Loucy (cell line): Measurements from ENCODE around the gene PTPRK.

ENCODE experiments used
- H2AFZ ChIP-seq: fragments of 200-600 bp; sonication (generic); 2 replicates; pipeline ENCODE4 v1.6.0; 2016; ENCODE audit warnings: antibody characterized with exemption, mild to moderate bottlenecking, low read length, moderate library complexity
- H3F3A ChIP-seq: fragments of 200-600 bp; 2 replicates; pipeline ENCODE4 v1.6.0; 2016; ENCODE audit warnings: antibody characterized with exemption, low read depth, mild to moderate bottlenecking
- H3K27me3 ChIP-seq: fragments of 200-600 bp; sonication (generic); 2 replicates; pipeline ENCODE4 v1.6.1; 2014; ENCODE audit warnings: low read length, mild to moderate bottlenecking; ENCODE audit not compliant: insufficient read depth, poor library complexity, severe bottlenecking
- H3K36me3 ChIP-seq: fragments of 200-600 bp; sonication (generic); 2 replicates; pipeline ENCODE4 v1.6.1; 2016; ENCODE audit warnings: low read length; ENCODE audit not compliant: insufficient read depth
- H3K4me1 ChIP-seq: fragments of 200-600 bp; sonication (generic); 2 replicates; pipeline ENCODE4 v1.5.1; 2014; ENCODE audit warnings: low read length, mild to moderate bottlenecking; ENCODE audit not compliant: insufficient read depth, poor library complexity, severe bottlenecking
- H3K4me2 ChIP-seq: fragments of 200-600 bp; sonication (generic); 2 replicates; pipeline ENCODE4 v1.6.0; 2014; ENCODE audit warnings: antibody characterized with exemption, low read length, low read depth, mild to moderate bottlenecking; ENCODE audit not compliant: poor library complexity, severe bottlenecking
- H3K4me3 ChIP-seq: fragments of 200-600 bp; sonication (generic); 2 replicates; pipeline ENCODE4 v1.5.1; 2014; ENCODE audit warnings: low read length, mild to moderate bottlenecking, mixed read lengths; ENCODE audit not compliant: poor library complexity, severe bottlenecking
- H3K79me2 ChIP-seq: fragments of 200-600 bp; sonication (generic); 2 replicates; pipeline ENCODE4 v1.6.1; 2014; ENCODE audit warnings: low read length; ENCODE audit not compliant: insufficient read depth
- H3K9ac ChIP-seq: fragments of 200-600 bp; sonication (generic); 2 replicates; pipeline ENCODE4 v1.6.0; 2014; ENCODE audit warnings: mild to moderate bottlenecking, low read depth, low read length, moderate library complexity; ENCODE audit not compliant: poor library complexity, severe bottlenecking
- H3K9me2 ChIP-seq: fragments of 200-600 bp; sonication (generic); replicated peaks from 2 replicates; pipeline ENCODE4 v1.6.1; 2016; ENCODE audit warnings: low read depth, low read length, mixed read lengths
- H3K9me3 ChIP-seq: fragments of 200-600 bp; sonication (generic); 2 replicates; pipeline ENCODE4 v1.6.1; 2014; ENCODE audit warnings: mild to moderate bottlenecking, antibody characterized with exemption, low read length, low read depth; ENCODE audit not compliant: insufficient read depth
- H4K20me1 ChIP-seq: fragments of 200-600 bp; sonication (generic); 2 replicates; pipeline ENCODE4 v1.6.0; 2014; ENCODE audit warnings: antibody characterized with exemption, low read length, mild to moderate bottlenecking; ENCODE audit not compliant: insufficient read depth, poor library complexity, severe bottlenecking
- CTCF ChIP-seq: fragments of 200-600 bp; sonication (generic); conservative IDR thresholded peaks from 2 replicates; pipeline ENCODE4 v1.5.1; 2014; ENCODE audit warnings: mild to moderate bottlenecking, antibody characterized with exemption, low read length
- EZH2phosphoT487 ChIP-seq: fragments of 200-600 bp; IDR thresholded peaks from 2 replicates; pipeline ENCODE4 v1.6.1; 2018; ENCODE audit warnings: antibody characterized with exemption, mild to moderate bottlenecking, moderate library complexity, borderline replicate concordance

The PTPRK gene

DNA sequence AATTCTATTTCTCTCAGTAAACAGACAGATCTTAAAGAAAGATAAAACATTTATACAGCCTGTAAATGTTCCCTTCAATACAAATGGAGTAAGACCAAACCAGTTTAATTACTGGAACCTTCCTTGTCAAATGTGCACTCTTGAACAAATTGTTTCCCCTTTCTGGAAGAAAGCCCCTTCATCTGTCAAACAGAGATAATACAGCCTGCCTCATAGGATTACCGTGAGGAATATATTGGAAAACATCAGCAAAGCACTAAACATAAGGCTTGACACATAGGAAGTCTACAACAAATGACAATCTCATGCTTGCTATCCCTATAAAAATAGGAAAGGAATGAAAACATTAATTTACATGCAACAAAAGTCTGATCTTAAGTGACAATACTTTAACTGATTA, 173.8 kb downstream of the PTPRK start:
- no peaks in the 10 kb centered on the region for H3F3A ChIP-seq
- H3K9me3 ChIP-seq: no peaks in the 10 kb centered on the region
- no peaks in the 10 kb centered on the region for H3K27me3 ChIP-seq
- H3K9me2 ChIP-seq: no peaks in the 10 kb centered on the region
- no peak overlapping the region for H2AFZ ChIP-seq
- TF ChIP-seq CTCF (no peak), EZH2phosphoT487 (no peak)
- no peaks in the 10 kb centered on the region for H3K4me1 ChIP-seq
- H3K79me2 ChIP-seq: no peaks in the 10 kb centered on the region
- no peak overlapping the region for H3K9ac ChIP-seq
- H3K4me2 ChIP-seq: no peak overlapping the region
- H3K36me3 ChIP-seq: no peaks in the 10 kb centered on the region
- H4K20me1 ChIP-seq: no peaks in the 10 kb centered on the region
- no peak overlapping the region for H3K4me3 ChIP-seq

DNA sequence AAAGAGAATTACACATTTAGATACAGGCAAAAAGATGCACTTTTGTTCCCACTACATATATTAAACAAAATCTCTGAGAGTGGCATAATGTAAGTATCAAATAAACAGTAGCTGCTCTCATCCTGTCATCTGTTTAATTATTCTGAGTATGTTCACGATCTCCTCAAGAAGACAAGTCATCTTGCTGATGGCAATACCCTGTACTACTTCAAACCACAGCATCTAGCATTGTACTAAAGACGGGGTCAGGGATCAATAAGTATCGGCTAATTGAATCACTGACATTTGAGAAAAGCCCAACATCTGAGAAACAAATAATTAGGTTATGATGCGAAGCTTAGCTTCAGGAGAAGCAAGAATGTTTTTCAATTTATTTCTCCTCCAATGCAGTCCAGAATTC, 175.1 kb downstream of the PTPRK start:
- Histone ChIP-seq H3K27me3 (no peaks in the 10 kb centered on the region), H3K9me3 (no peaks in the 10 kb centered on the region), H2AFZ (no peak overlapping the region), H3K4me3 (no peak overlapping the region), H3K9me2 (no peaks in the 10 kb centered on the region), H3K4me2 (no peak overlapping the region), H4K20me1 (no peaks in the 10 kb centered on the region), H3K36me3 (no peaks in the 10 kb centered on the region), H3K79me2 (no peaks in the 10 kb centered on the region), H3K4me1 (no peaks in the 10 kb centered on the region), H3F3A (no peaks in the 10 kb centered on the region), H3K9ac (no peak overlapping the region)
- TF ChIP-seq EZH2phosphoT487 (no peak), CTCF (no peak)

DNA sequence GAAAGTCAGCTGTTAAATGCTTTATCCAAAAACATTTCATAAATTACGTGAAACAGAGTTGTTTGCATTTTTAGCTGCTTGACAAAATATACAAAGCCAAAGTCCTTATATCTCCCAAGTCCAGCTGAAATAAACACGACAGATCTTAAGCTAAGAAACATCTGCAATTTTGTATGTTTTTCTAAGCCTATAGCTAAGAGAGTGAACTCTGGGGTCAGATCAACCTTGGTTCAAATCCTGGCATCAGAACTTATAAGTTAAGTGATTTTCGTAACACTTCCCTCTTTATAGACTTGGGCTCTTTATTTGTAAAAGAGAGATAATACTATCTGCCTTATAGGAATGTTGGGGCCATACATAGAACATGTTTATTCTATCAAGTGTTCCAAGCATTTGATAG, 176.7 kb downstream of the PTPRK start:
- H3K36me3 ChIP-seq: no peaks in the 10 kb centered on the region
- no peak overlapping the region for H2AFZ ChIP-seq
- no peak overlapping the region for H3K4me3 ChIP-seq
- H3K4me2 ChIP-seq: no peak overlapping the region
- TF ChIP-seq EZH2phosphoT487 (no peak), CTCF (no peak)
- H3K4me1 ChIP-seq: no peaks in the 10 kb centered on the region
- H3K79me2 ChIP-seq: no peaks in the 10 kb centered on the region
- H4K20me1 ChIP-seq: no peaks in the 10 kb centered on the region
- H3F3A ChIP-seq: no peaks in the 10 kb centered on the region
- H3K9ac ChIP-seq: no peak overlapping the region
- no peaks in the 10 kb centered on the region for H3K9me3 ChIP-seq
- H3K27me3 ChIP-seq: no peaks in the 10 kb centered on the region
- H3K9me2 ChIP-seq: no peaks in the 10 kb centered on the region
